ENCODE results near the gene CNDP1. TPM values are rescaled to one million over a fixed set of nuclear protein-coding genes. Genes with fewer than 3 reads are reported as not detected.

CNDP1 gene
- total RNA-seq, 4 donors from 2014 or later = 0.53 TPM; not detected in 3

- Histone ChIP-seq H3K27ac (no peak overlapping the region), H3K9me3 (no peaks in the 10 kb centered on the region), H3K4me1 (peaks cover 0 to 8% (median 0%) of the 10 kb centered on the region in 4 donors), H3K36me3 (no peaks in the 10 kb centered on the region), H3K27me3 (no peaks in the 10 kb centered on the region), H3K4me3 (no peak overlapping the region)
- no peak for DNase-seq
- TF ChIP-seq, protein P1, sequence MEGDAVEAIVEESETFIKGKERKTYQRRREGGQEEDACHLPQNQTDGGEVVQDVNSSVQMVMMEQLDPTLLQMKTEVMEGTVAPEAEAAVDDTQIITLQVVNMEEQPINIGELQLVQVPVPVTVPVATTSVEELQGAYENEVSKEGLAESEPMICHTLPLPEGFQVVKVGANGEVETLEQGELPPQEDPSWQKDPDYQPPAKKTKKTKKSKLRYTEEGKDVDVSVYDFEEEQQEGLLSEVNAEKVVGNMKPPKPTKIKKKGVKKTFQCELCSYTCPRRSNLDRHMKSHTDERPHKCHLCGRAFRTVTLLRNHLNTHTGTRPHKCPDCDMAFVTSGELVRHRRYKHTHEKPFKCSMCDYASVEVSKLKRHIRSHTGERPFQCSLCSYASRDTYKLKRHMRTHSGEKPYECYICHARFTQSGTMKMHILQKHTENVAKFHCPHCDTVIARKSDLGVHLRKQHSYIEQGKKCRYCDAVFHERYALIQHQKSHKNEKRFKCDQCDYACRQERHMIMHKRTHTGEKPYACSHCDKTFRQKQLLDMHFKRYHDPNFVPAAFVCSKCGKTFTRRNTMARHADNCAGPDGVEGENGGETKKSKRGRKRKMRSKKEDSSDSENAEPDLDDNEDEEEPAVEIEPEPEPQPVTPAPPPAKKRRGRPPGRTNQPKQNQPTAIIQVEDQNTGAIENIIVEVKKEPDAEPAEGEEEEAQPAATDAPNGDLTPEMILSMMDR (IDR thresholded peaks at IDR 0.05) = no peak
- no peak for TF ChIP-seq POLR2A (IDR thresholded peaks at IDR 0.05)
These were observed 3.8 kb upstream of the CNDP1 start for GRCh38 chr18:74530584-74530862.

DNA sequence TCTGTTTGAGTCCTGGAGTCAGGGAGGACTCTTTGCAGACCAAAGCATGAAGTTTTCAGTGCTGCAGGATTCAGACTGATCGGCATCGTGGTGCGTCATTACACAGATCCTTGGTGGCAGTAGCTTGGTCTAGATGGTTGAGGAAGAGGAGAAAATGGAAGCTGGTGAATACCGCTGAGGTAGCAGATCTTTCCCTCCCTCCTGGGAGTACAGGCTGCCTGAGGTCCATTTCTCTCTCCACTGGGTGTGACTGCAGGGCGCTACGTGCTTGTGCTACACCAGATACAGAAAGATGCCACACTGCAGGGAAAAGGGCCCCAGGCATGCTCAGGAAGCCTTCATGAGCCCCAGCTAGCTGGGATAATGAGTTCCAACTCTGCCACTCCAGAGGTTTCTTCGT is 3.3 kb upstream of the CNDP1 start:
- Histone ChIP-seq H3K27ac (no peak overlapping the region), H3K27me3 (no peaks in the 10 kb centered on the region), H3K4me3 (no peak overlapping the region), H3K36me3 (no peaks in the 10 kb centered on the region), H3K4me1 (peaks cover 0 to 6% (median 0%) of the 10 kb centered on the region in 4 donors), H3K9me3 (no peaks in the 10 kb centered on the region)
- TF ChIP-seq, protein P1 (IDR thresholded peaks at IDR 0.05) = no peak
- no peak for TF ChIP-seq POLR2A (IDR thresholded peaks at IDR 0.05)
- DNase-seq = peak in 1 of 3 donors; percentile 22

GRCh38 chr18:74532511-74533025 is 1.7 kb upstream of the CNDP1 start:
- peak in 1 of 3 donors; percentile 29 for DNase-seq
- no peaks in the 10 kb centered on the region for H3K36me3 ChIP-seq

GRCh38 chr18:74533666-74534065 is 634 bp upstream of the CNDP1 start:
- peak in 1 of 3 donors; percentile 36 for DNase-seq
- Histone ChIP-seq H3K36me3 (no peaks in the 10 kb centered on the region), H3K4me1 (no peaks in the 10 kb centered on the region), H3K9me3 (no peaks in the 10 kb centered on the region), H3K4me3 (no peak overlapping the region), H3K27ac (no peak overlapping the region), H3K27me3 (no peaks in the 10 kb centered on the region)
- no peak for TF ChIP-seq POLR2A (IDR thresholded peaks at IDR 0.05)
- TF ChIP-seq, protein P1 (IDR thresholded peaks at IDR 0.05) = no peak

More at GRCh38 chr18:74532511-74533025, 1.7 kb upstream of the CNDP1 start:
- H3K4me1 ChIP-seq = no peaks in the 10 kb centered on the region
- no peaks in the 10 kb centered on the region for H3K27me3 ChIP-seq
- H3K27ac ChIP-seq = no peak overlapping the region
- no peak overlapping the region for H3K4me3 ChIP-seq
- H3K9me3 ChIP-seq = no peaks in the 10 kb centered on the region
- TF ChIP-seq, protein P1 (IDR thresholded peaks at IDR 0.05) = no peak
- TF ChIP-seq POLR2A (IDR thresholded peaks at IDR 0.05) = no peak

DNA sequence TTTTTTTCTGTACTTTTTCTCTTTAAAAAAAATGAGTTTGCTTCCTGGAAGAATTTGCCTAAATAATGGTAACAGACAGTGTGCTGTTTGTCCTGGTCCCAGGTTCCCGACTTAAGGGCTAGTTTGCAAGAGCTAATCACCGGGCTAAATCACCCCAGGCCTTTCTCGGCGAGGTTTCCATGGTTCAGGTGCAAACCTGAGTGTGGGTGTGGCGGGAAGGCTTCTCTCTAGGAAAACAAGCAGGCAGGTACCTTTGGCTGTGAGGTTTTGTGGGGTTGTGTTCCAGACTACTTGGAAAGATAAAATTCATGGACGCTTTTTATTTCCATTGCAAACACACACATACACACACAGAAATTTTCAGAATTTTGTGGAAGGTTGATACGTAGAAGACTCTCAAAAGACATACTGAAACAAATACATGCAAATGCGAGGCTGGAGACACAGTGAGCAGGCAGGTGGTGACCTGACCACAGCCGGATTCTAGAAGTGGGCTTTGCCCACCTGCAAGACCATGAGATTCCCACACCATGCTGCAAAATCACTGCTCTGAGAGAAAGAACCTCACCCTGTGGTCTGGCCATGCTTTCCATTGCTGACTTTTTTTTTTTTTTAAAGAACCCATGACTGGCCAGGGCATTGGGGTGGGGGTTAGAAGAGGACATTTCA is 815 bp downstream of the CNDP1 start:
- no peak overlapping the region for H3K27ac ChIP-seq
- H3K36me3 ChIP-seq = no peaks in the 10 kb centered on the region
- no peaks in the 10 kb centered on the region for H3K4me1 ChIP-seq
- peak in 1 of 3 donors; percentile 16 for DNase-seq
- TF ChIP-seq POLR2A (IDR thresholded peaks at IDR 0.05) = no peak
- TF ChIP-seq, protein P1 (IDR thresholded peaks at IDR 0.05) = no peak
- H3K9me3 ChIP-seq = no peaks in the 10 kb centered on the region
- no peak overlapping the region for H3K4me3 ChIP-seq
- no peaks in the 10 kb centered on the region for H3K27me3 ChIP-seq
